ENCODE measurements around the gene SP140. TPM values are rescaled to one million over a fixed set of nuclear protein-coding genes. Genes with fewer than 3 reads are reported as not detected.

The SP140 gene
- total RNA-seq, 2 experiments from 2014 or later = 51.2 to 55.1 TPM

GRCh38 chr2:230216489-230216888, 9.0 kb upstream of the SP140 start:
- intact Hi-C loops (cut with DNase I, micrococcal nuclease) = loop anchor here (5.0 kb wide), 2 partner anchors 294 to 396 kb away; partner anchors contain the start of genes FBXO36 (in 1 of the 2) and TRIP12 (in 1 of the 2)
- H3K9me3 ChIP-seq (ENCODE audit: control insufficient read depth in 1 of 2, insufficient read depth in 1 of 2, low read length in 2 of 2) = no peaks in the 10 kb centered on the region
- H3K27me3 ChIP-seq (ENCODE audit: control insufficient read depth in 1 of 2, insufficient read depth in 2 of 2, low read length in 2 of 2) = no peaks in the 10 kb centered on the region
- H3K36me3 Mint-ChIP-seq (ENCODE audit: low read depth) = peaks cover 23% of the 10 kb centered on the region
- H3K9me3 Mint-ChIP-seq = no peaks in the 10 kb centered on the region
- H3K27ac ChIP-seq (ENCODE audit: low read depth in 1 of 2, low read length in 2 of 2) = no peak overlapping the region
- peaks cover 30% of the 10 kb centered on the region for H3K4me1 ChIP-seq (ENCODE audit: insufficient read depth, low read length)
- no peak for ATAC-seq (ENCODE audit: poor library complexity)
- ChIA-PET POLR2A (interaction anchor here (0.5 to 1.7 kb wide), 3 partner anchors 9 to 102 kb away, joined by 3 to 6 read pairs (median 5); partner anchors contain the start of gene SP140), CTCF (no interaction called here)
- H3K36me3 ChIP-seq (ENCODE audit: insufficient read depth, low read length) = peaks cover 60% of the 10 kb centered on the region
- peak overlapping the region; percentile 40 for H3K27ac Mint-ChIP-seq
- H3K4me3 ChIP-seq (ENCODE audit: low read length) = no peak overlapping the region
- peaks cover 67% of the 10 kb centered on the region for H3K4me1 Mint-ChIP-seq (ENCODE audit: low read depth)
- H3K4me3 Mint-ChIP-seq = peak overlapping the region; percentile 52
- peak in 3 of 14 experiments; percentile 13 to 41 (median 22) for DNase-seq
- TF ChIP-seq CTCF (IDR thresholded peaks at IDR 0.05) = no peak
- H3K27me3 Mint-ChIP-seq = no peaks in the 10 kb centered on the region

GRCh38 chr2:230217424-230217823, 8.1 kb upstream of the SP140 start:
- H3K36me3 Mint-ChIP-seq (ENCODE audit: low read depth) = peaks cover 23% of the 10 kb centered on the region

GRCh38 chr2:230218421-230218820, 7.1 kb upstream of the SP140 start:
- Mint-ChIP-seq H3K4me3 (peak overlapping the region; percentile 94), H3K4me1 (ENCODE audit: low read depth) (peaks cover 64% of the 10 kb centered on the region), H3K9me3 (no peaks in the 10 kb centered on the region), H3K36me3 (ENCODE audit: low read depth) (peaks cover 23% of the 10 kb centered on the region), H3K27me3 (no peaks in the 10 kb centered on the region), H3K27ac (peak overlapping the region; percentile 98)
- Histone ChIP-seq H3K4me1 (ENCODE audit: insufficient read depth, low read length) (peaks cover 30% of the 10 kb centered on the region), H3K27me3 (ENCODE audit: control insufficient read depth in 1 of 2, insufficient read depth in 2 of 2, low read length in 2 of 2) (no peaks in the 10 kb centered on the region), H3K27ac (ENCODE audit: low read depth in 1 of 2, low read length in 2 of 2) (no peak overlapping the region), H3K36me3 (ENCODE audit: insufficient read depth, low read length) (peaks cover 41% of the 10 kb centered on the region), H3K9me3 (ENCODE audit: control insufficient read depth in 1 of 2, insufficient read depth in 1 of 2, low read length in 2 of 2) (no peaks in the 10 kb centered on the region), H3K4me3 (ENCODE audit: low read length) (peak overlapping the region; percentile 86)
- POLR2A ChIA-PET = interaction anchor here (0.6 to 3.3 kb wide), 19 partner anchors 9 to 496 kb away, joined by 3 to 43 read pairs (median 6); partner anchors contain the start of genes SP100 and SP140L
- DNase-seq (peak in 4 of 14 experiments; percentile 33 to 59 (median 54)), ATAC-seq (ENCODE audit: poor library complexity) (peak; percentile 53)
- no peak for TF ChIP-seq CTCF (IDR thresholded peaks at IDR 0.05)
- CTCF ChIA-PET = no interaction called here
- intact Hi-C loops (cut with DNase I, micrococcal nuclease) = loop anchor here (1.0 to 5.0 kb wide), 5 partner anchors 100 to 394 kb away; partner anchors contain the start of genes SP140L (in 2 of the 2), FBXO36 (in 1 of the 2) and TRIP12 (in 1 of the 2)

More at GRCh38 chr2:230217424-230217823, 8.1 kb upstream of the SP140 start:
- Mint-ChIP-seq H3K9me3 (no peaks in the 10 kb centered on the region), H3K4me1 (ENCODE audit: low read depth) (peaks cover 63% of the 10 kb centered on the region), H3K27ac (peak overlapping the region; percentile 98), H3K27me3 (no peaks in the 10 kb centered on the region), H3K4me3 (peak overlapping the region; percentile 94)
- Histone ChIP-seq H3K4me1 (ENCODE audit: insufficient read depth, low read length) (peaks cover 30% of the 10 kb centered on the region), H3K4me3 (ENCODE audit: low read length) (no peak overlapping the region), H3K36me3 (ENCODE audit: insufficient read depth, low read length) (peaks cover 51% of the 10 kb centered on the region), H3K27me3 (ENCODE audit: control insufficient read depth in 1 of 2, insufficient read depth in 2 of 2, low read length in 2 of 2) (no peaks in the 10 kb centered on the region), H3K9me3 (ENCODE audit: control insufficient read depth in 1 of 2, insufficient read depth in 1 of 2, low read length in 2 of 2) (no peaks in the 10 kb centered on the region), H3K27ac (ENCODE audit: low read depth in 1 of 2, low read length in 2 of 2) (no peak overlapping the region)
- DNase-seq (no peak), ATAC-seq (ENCODE audit: poor library complexity) (no peak)
- POLR2A ChIA-PET = interaction anchor here (1.0 to 3.3 kb wide), 5 partner anchors 8 to 101 kb away, joined by 3 to 24 read pairs (median 6); partner anchors contain the start of gene SP140
- no peak for TF ChIP-seq CTCF (IDR thresholded peaks at IDR 0.05)
- intact Hi-C loops (cut with DNase I, micrococcal nuclease) = loop anchor here (5.0 kb wide), 2 partner anchors 295 to 395 kb away; partner anchors contain the start of genes FBXO36 (in 1 of the 2) and TRIP12 (in 1 of the 2)
- CTCF ChIA-PET = no interaction called here
